ENCODE results near the gene RRAGD.
A peak's percentile ranks its signal among the peaks of the same experiment; 100 is the strongest.

RRAGD gene

GRCh38 chr6:89385156-89385667 is 26.9 kb downstream of the RRAGD start:
- no peaks in the 10 kb centered on the region for H3K9me3 Mint-ChIP-seq
- no peaks in the 10 kb centered on the region for H3K36me3 Mint-ChIP-seq (ENCODE audit: insufficient read depth)
- no peak overlapping the region for H3K4me3 Mint-ChIP-seq
- no peak for DNase-seq
- H3K27ac Mint-ChIP-seq, result no peak overlapping the region
- ATAC-seq (replicated peaks), result no peak
- peaks cover 8 to 10% of the 10 kb centered on the region in 2 donors for H3K27me3 Mint-ChIP-seq
- no peaks in the 10 kb centered on the region for H3K4me1 Mint-ChIP-seq (ENCODE audit: low read depth in 2 of 2)

- Mint-ChIP-seq H3K9me3 (no peaks in the 10 kb centered on the region), H3K36me3 (ENCODE audit: insufficient read depth) (no peaks in the 10 kb centered on the region), H3K27ac (no peak overlapping the region), H3K4me1 (ENCODE audit: low read depth in 2 of 2) (peaks cover 0 to 4% of the 10 kb centered on the region in 2 donors), H3K27me3 (peaks cover 6 to 8% of the 10 kb centered on the region in 2 donors), H3K4me3 (no peak overlapping the region)
- DNase-seq (no peak), ATAC-seq (replicated peaks) (no peak)
Observed at GRCh38 chr6:89381031-89381430, 31.0 kb downstream of the RRAGD start.

- Mint-ChIP-seq H3K4me1 (ENCODE audit: low read depth in 2 of 2) (peaks cover 7 to 10% of the 10 kb centered on the region in 2 donors), H3K9me3 (no peaks in the 10 kb centered on the region), H3K36me3 (ENCODE audit: insufficient read depth) (peaks cover 4% of the 10 kb centered on the region), H3K4me3 (no peak overlapping the region), H3K27me3 (no peaks in the 10 kb centered on the region), H3K27ac (no peak overlapping the region)
- DNase-seq, result no peak
- no peak for ATAC-seq (replicated peaks)
Observed at GRCh38 chr6:89379281-89379680, 32.8 kb downstream of the RRAGD start.

GRCh38 chr6:89378628-89379027 is 33.4 kb downstream of the RRAGD start:
- no peaks in the 10 kb centered on the region for H3K9me3 Mint-ChIP-seq
- H3K4me1 Mint-ChIP-seq (ENCODE audit: low read depth in 2 of 2), result peaks cover 7 to 10% of the 10 kb centered on the region in 2 donors
- DNase-seq, result no peak
- H3K27ac Mint-ChIP-seq, result no peak overlapping the region
- ATAC-seq (replicated peaks), result no peak
- peaks cover 4% of the 10 kb centered on the region for H3K36me3 Mint-ChIP-seq (ENCODE audit: insufficient read depth)
- H3K4me3 Mint-ChIP-seq, result no peak overlapping the region
- no peaks in the 10 kb centered on the region for H3K27me3 Mint-ChIP-seq

- Mint-ChIP-seq H3K36me3 (ENCODE audit: insufficient read depth) (peaks cover 4% of the 10 kb centered on the region), H3K4me3 (peak overlapping the region in 1 of 2 donors; percentile 6), H3K9me3 (no peaks in the 10 kb centered on the region), H3K4me1 (ENCODE audit: low read depth in 2 of 2) (peaks cover 10 to 14% of the 10 kb centered on the region in 2 donors), H3K27me3 (no peaks in the 10 kb centered on the region), H3K27ac (peak overlapping the region in 1 of 2 donors; percentile 57)
- peak; percentile 94 for ATAC-seq (replicated peaks)
- peak; percentile 79 to 80 (median 79) for DNase-seq
Observed at GRCh38 chr6:89375427-89376267, 36.4 kb downstream of the RRAGD start.

GRCh38 chr6:89372506-89372901 is 39.6 kb downstream of the RRAGD start:
- ATAC-seq (replicated peaks) (no peak), DNase-seq (no peak)
- Mint-ChIP-seq H3K27ac (peak overlapping the region in 1 of 2 donors; percentile 19), H3K27me3 (no peaks in the 10 kb centered on the region), H3K36me3 (ENCODE audit: insufficient read depth) (peaks cover 4% of the 10 kb centered on the region), H3K4me3 (peak overlapping the region in 1 of 2 donors; percentile 10), H3K9me3 (no peaks in the 10 kb centered on the region), H3K4me1 (ENCODE audit: low read depth in 2 of 2) (peaks cover 10 to 14% of the 10 kb centered on the region in 2 donors)

- ATAC-seq (replicated peaks) (peak; percentile 60), DNase-seq (peak; percentile 74 to 83 (median 78))
- Mint-ChIP-seq H3K27me3 (no peaks in the 10 kb centered on the region), H3K4me3 (peak overlapping the region in 1 of 2 donors; percentile 10), H3K4me1 (ENCODE audit: low read depth in 2 of 2) (peaks cover 10 to 14% of the 10 kb centered on the region in 2 donors), H3K9me3 (no peaks in the 10 kb centered on the region), H3K36me3 (ENCODE audit: insufficient read depth) (peaks cover 4% of the 10 kb centered on the region), H3K27ac (peak overlapping the region in 1 of 2 donors; percentile 19)
Observed at GRCh38 chr6:89371849-89372505, 40.1 kb downstream of the RRAGD start.

- Mint-ChIP-seq H3K27ac (no peak overlapping the region), H3K4me3 (no peak overlapping the region), H3K9me3 (no peaks in the 10 kb centered on the region), H3K4me1 (ENCODE audit: low read depth in 2 of 2) (peaks cover 0 to 7% of the 10 kb centered on the region in 2 donors), H3K36me3 (ENCODE audit: insufficient read depth) (no peaks in the 10 kb centered on the region), H3K27me3 (no peaks in the 10 kb centered on the region)
- no peak for ATAC-seq (replicated peaks)
- no peak for DNase-seq
Observed at GRCh38 chr6:89368999-89369398, 43.1 kb downstream of the RRAGD start.

GRCh38 chr6:89368107-89368506 is 44.0 kb downstream of the RRAGD start:
- H3K36me3 Mint-ChIP-seq (ENCODE audit: insufficient read depth), result no peaks in the 10 kb centered on the region
- H3K4me1 Mint-ChIP-seq (ENCODE audit: low read depth in 2 of 2), result peaks cover 0 to 7% of the 10 kb centered on the region in 2 donors
- no peak overlapping the region for H3K27ac Mint-ChIP-seq
- H3K27me3 Mint-ChIP-seq, result no peaks in the 10 kb centered on the region
- H3K9me3 Mint-ChIP-seq, result no peaks in the 10 kb centered on the region
- no peak overlapping the region for H3K4me3 Mint-ChIP-seq
- DNase-seq (peak; percentile 56 to 65 (median 57)), ATAC-seq (replicated peaks) (peak; percentile 34)

GRCh38 chr6:89364586-89364985 is 47.5 kb downstream of the RRAGD start:
- H3K9me3 Mint-ChIP-seq, result no peaks in the 10 kb centered on the region
- peaks cover 4 to 7% of the 10 kb centered on the region in 2 donors for H3K4me1 Mint-ChIP-seq (ENCODE audit: low read depth in 2 of 2)
- no peaks in the 10 kb centered on the region for H3K36me3 Mint-ChIP-seq (ENCODE audit: insufficient read depth)
- ATAC-seq (replicated peaks), result no peak
- no peak for DNase-seq
- no peaks in the 10 kb centered on the region for H3K27me3 Mint-ChIP-seq
- H3K27ac Mint-ChIP-seq, result no peak overlapping the region
- H3K4me3 Mint-ChIP-seq, result no peak overlapping the region

- Mint-ChIP-seq H3K36me3 (ENCODE audit: insufficient read depth) (no peaks in the 10 kb centered on the region), H3K27me3 (no peaks in the 10 kb centered on the region), H3K4me3 (no peak overlapping the region), H3K9me3 (no peaks in the 10 kb centered on the region), H3K27ac (peak overlapping the region in 1 of 2 donors; percentile 11), H3K4me1 (ENCODE audit: low read depth in 2 of 2) (peaks cover 6 to 17% of the 10 kb centered on the region in 2 donors)
- DNase-seq (no peak), ATAC-seq (replicated peaks) (no peak)
Observed at GRCh38 chr6:89361171-89361570, 50.9 kb downstream of the RRAGD start.

GRCh38 chr6:89360415-89360999 is 51.6 kb downstream of the RRAGD start:
- H3K27me3 Mint-ChIP-seq, result no peaks in the 10 kb centered on the region
- no peaks in the 10 kb centered on the region for H3K9me3 Mint-ChIP-seq
- no peak for DNase-seq
- peak; percentile 71 for ATAC-seq (replicated peaks)
- H3K4me1 Mint-ChIP-seq (ENCODE audit: low read depth in 2 of 2), result peaks cover 6 to 17% of the 10 kb centered on the region in 2 donors
- no peak overlapping the region for H3K4me3 Mint-ChIP-seq
- H3K27ac Mint-ChIP-seq, result peak overlapping the region in 1 of 2 donors; percentile 11
- no peaks in the 10 kb centered on the region for H3K36me3 Mint-ChIP-seq (ENCODE audit: insufficient read depth)

GRCh38 chr6:89359561-89359960 is 52.5 kb downstream of the RRAGD start:
- Mint-ChIP-seq H3K27me3 (no peaks in the 10 kb centered on the region), H3K36me3 (ENCODE audit: insufficient read depth) (no peaks in the 10 kb centered on the region), H3K9me3 (no peaks in the 10 kb centered on the region), H3K4me1 (ENCODE audit: low read depth in 2 of 2) (peaks cover 6 to 17% of the 10 kb centered on the region in 2 donors), H3K4me3 (no peak overlapping the region), H3K27ac (no peak overlapping the region)
- ATAC-seq (replicated peaks), result no peak
- no peak for DNase-seq

Data from effector memory CD8-positive, alpha-beta T cell (primary cell).